ENCODE data around the gene GNPTG.
"Not testable (repeated sequence)": the region's sequence is repeated elsewhere in the genome, so short reads cannot be mapped to it uniquely, and the experiment has no call there.

Gene GNPTG

DNA sequence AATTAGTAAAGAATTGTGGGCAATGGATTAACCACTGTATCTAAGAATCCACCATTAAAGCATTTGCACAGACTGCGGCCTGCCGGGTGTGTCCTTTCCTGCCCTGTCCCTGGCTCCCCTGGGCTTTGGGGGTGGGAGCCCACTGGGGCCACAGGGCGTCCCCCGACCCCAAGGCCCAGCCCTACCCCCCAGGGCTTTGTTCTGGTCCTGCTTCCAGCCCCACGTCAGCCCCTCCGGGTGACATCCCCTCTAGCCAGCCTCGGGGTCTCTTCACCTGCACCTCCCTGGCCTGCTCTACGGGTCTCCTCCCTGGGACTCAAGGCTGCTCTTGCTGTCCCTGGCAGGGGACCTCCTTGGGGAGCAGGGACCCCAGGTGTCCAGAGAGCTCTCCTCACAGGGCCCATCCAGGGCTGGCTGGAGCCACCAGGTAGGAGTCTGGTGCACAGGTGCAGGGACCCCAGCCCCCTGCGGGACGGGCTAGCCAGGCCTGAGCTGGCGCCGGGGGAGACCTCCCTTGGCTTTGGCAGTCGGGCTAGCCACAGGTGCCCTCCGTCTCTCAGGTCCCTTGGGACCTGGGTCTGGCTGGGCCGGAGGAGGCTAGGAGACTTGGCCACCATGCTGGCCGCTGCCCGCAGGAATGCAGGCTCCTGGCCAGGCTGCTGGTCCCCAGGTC is 24.6 kb upstream of the GNPTG start:
- Histone ChIP-seq H3K4me3 (ENCODE audit: low read depth in 1 of 2, low read length in 2 of 2) (no peak overlapping the region), H3K9ac (ENCODE audit: low read depth in 1 of 2, low read length in 2 of 2) (no peak overlapping the region), H3K36me3 (ENCODE audit: control insufficient read depth in 1 of 2, insufficient read depth in 2 of 2, low read length in 2 of 2) (peaks cover 5 to 24% of the 10 kb centered on the region in 2 donors), H3K27me3 (ENCODE audit: control insufficient read depth in 1 of 2, insufficient read depth in 2 of 2, low read length in 2 of 2) (peaks cover 9% of the 10 kb centered on the region in 2 donors), H3K4me1 (ENCODE audit: control insufficient read depth in 1 of 2, insufficient read depth in 2 of 2, low read length in 2 of 2) (peaks cover 9 to 12% of the 10 kb centered on the region in 2 donors), H3K9me3 (ENCODE audit: control insufficient read depth in 1 of 2, low read length in 2 of 2) (peaks cover 2 to 4% of the 10 kb centered on the region in 2 donors), H3K27ac (ENCODE audit: low read depth, low read length) (no peak overlapping the region)

DNA sequence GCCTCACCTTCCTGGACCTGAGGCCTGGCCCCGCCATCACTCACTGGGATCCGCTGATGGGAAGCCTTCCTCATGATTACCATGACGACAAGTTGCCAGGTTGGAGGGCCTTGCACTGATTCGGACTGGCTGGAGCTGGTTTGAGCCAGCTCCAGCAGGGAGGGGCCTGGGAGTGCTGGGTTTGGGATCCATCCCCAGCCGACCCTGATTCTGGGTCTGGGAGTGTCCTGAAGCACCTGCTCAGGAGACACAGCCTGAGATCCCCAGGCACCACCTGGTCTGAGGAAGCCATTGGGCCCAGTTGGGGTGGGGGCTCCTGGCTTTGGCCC is 24.1 kb upstream of the GNPTG start:
- Histone ChIP-seq H3K4me1 (ENCODE audit: control insufficient read depth in 1 of 2, insufficient read depth in 2 of 2, low read length in 2 of 2) (peaks cover 10 to 17% of the 10 kb centered on the region in 2 donors), H3K36me3 (ENCODE audit: control insufficient read depth in 1 of 2, insufficient read depth in 2 of 2, low read length in 2 of 2) (peaks cover 5 to 24% of the 10 kb centered on the region in 2 donors), H3K9ac (ENCODE audit: low read depth in 1 of 2, low read length in 2 of 2) (no peak overlapping the region), H3K9me3 (ENCODE audit: control insufficient read depth in 1 of 2, low read length in 2 of 2) (peaks cover 2 to 4% of the 10 kb centered on the region in 2 donors), H3K4me3 (ENCODE audit: low read depth in 1 of 2, low read length in 2 of 2) (no peak overlapping the region), H3K27ac (ENCODE audit: low read depth, low read length) (no peak overlapping the region), H3K27me3 (ENCODE audit: control insufficient read depth in 1 of 2, insufficient read depth in 2 of 2, low read length in 2 of 2) (peaks cover 14% of the 10 kb centered on the region in 2 donors)

DNA sequence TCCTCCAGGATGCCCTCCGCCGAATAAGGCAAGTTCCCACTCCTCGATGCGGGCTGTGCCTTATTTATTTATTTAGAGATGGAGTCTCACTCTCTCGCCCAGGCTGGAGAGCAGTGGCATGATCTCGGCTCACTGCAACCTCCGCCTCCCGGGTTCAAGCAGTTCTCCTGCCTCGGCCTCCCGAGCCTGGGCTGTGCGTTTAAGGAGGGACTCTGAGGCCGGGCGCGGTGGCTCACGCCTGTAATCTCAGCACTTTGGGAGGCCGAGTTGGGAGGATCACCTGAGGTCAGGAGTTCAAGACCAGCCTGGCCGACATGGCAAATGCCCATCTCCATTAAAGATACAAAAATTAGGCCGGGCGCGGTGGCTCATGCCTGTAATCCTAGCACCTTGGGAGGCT is 23.6 kb upstream of the GNPTG start:
- H3K36me3 ChIP-seq (ENCODE audit: control insufficient read depth in 1 of 2, insufficient read depth in 2 of 2, low read length in 2 of 2), result peaks cover 5 to 22% of the 10 kb centered on the region in 2 donors
- not testable (repeated sequence) for H3K9me3 ChIP-seq (ENCODE audit: control insufficient read depth in 1 of 2, low read length in 2 of 2); H3K27ac ChIP-seq (ENCODE audit: low read depth, low read length); H3K9ac ChIP-seq (ENCODE audit: low read depth in 1 of 2, low read length in 2 of 2); H3K4me3 ChIP-seq (ENCODE audit: low read depth in 1 of 2, low read length in 2 of 2)
- peaks cover 10 to 17% of the 10 kb centered on the region in 2 donors for H3K4me1 ChIP-seq (ENCODE audit: control insufficient read depth in 1 of 2, insufficient read depth in 2 of 2, low read length in 2 of 2)
- peaks cover 16 to 20% of the 10 kb centered on the region in 2 donors for H3K27me3 ChIP-seq (ENCODE audit: control insufficient read depth in 1 of 2, insufficient read depth in 2 of 2, low read length in 2 of 2)

DNA sequence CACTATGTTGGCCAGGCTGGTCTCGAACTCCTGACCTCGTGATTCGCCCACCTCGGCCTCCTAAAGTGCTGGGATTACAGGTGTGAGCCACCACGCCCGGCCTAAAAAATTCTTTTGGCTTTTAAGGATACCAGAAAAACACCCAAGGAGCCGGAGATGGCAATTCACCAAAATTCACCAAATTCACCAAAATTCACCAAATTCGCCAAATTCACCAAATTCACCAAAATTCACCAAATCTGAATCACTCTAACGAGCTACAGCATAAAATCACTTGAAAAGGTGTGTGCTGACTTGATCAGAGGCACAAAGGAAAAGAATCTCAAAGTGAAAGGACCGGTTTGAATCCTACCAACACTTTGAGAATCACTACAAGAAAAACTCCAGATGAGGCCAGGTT is 22.8 kb upstream of the GNPTG start:
- Histone ChIP-seq H3K36me3 (ENCODE audit: control insufficient read depth in 1 of 2, insufficient read depth in 2 of 2, low read length in 2 of 2) (peaks cover 3 to 14% of the 10 kb centered on the region in 2 donors), H3K4me1 (ENCODE audit: control insufficient read depth in 1 of 2, insufficient read depth in 2 of 2, low read length in 2 of 2) (peaks cover 10 to 17% of the 10 kb centered on the region in 2 donors), H3K27me3 (ENCODE audit: control insufficient read depth in 1 of 2, insufficient read depth in 2 of 2, low read length in 2 of 2) (peaks cover 18 to 23% of the 10 kb centered on the region in 2 donors)
- H3K4me3 ChIP-seq (ENCODE audit: low read depth in 1 of 2, low read length in 2 of 2); H3K9me3 ChIP-seq (ENCODE audit: control insufficient read depth in 1 of 2, low read length in 2 of 2); H3K9ac ChIP-seq (ENCODE audit: low read depth in 1 of 2, low read length in 2 of 2); H3K27ac ChIP-seq (ENCODE audit: low read depth, low read length): not testable (repeated sequence)

DNA sequence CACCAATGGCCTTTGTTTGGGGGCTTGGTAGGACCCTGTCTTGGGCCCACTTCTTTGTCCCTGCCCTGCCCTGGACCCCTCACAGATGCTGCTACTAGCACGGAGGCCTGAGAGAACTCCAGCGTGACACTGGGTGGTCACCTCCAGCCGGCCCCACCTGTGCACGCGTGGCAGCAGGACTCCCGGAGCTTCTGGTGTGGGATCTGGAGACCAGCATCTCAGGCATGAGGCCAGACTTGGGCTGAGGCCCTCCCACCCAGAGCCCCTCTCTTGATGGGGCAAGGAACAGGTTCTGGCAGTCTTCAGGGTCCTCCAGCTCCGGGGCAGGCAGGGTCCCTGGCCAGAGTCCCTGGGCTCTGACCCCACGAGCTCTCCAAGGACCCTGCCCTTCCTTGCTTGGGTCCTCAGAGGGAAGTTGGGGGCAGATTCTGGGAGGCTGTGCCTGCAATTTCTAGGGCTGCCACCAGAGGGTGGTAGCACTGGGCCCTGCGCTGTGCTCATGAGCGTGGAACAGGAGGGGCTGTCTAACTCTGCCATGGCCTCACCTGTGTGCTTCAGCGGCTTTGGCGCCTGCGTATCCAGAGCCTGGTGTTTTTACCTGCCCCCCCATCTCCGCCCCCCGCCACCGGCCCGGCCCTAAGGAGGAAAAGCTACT is 21.3 kb upstream of the GNPTG start:
- H3K27ac ChIP-seq (ENCODE audit: low read depth, low read length), result no peak overlapping the region
- H3K9me3 ChIP-seq (ENCODE audit: control insufficient read depth in 1 of 2, low read length in 2 of 2), result peaks cover 2 to 4% of the 10 kb centered on the region in 2 donors
- no peak overlapping the region for H3K9ac ChIP-seq (ENCODE audit: low read depth in 1 of 2, low read length in 2 of 2)
- peaks cover 32 to 34% of the 10 kb centered on the region in 2 donors for H3K27me3 ChIP-seq (ENCODE audit: control insufficient read depth in 1 of 2, insufficient read depth in 2 of 2, low read length in 2 of 2)
- no peak overlapping the region for H3K4me3 ChIP-seq (ENCODE audit: low read depth in 1 of 2, low read length in 2 of 2)
- peaks cover 10 to 17% of the 10 kb centered on the region in 2 donors for H3K4me1 ChIP-seq (ENCODE audit: control insufficient read depth in 1 of 2, insufficient read depth in 2 of 2, low read length in 2 of 2)
- H3K36me3 ChIP-seq (ENCODE audit: control insufficient read depth in 1 of 2, insufficient read depth in 2 of 2, low read length in 2 of 2), result no peaks in the 10 kb centered on the region

DNA sequence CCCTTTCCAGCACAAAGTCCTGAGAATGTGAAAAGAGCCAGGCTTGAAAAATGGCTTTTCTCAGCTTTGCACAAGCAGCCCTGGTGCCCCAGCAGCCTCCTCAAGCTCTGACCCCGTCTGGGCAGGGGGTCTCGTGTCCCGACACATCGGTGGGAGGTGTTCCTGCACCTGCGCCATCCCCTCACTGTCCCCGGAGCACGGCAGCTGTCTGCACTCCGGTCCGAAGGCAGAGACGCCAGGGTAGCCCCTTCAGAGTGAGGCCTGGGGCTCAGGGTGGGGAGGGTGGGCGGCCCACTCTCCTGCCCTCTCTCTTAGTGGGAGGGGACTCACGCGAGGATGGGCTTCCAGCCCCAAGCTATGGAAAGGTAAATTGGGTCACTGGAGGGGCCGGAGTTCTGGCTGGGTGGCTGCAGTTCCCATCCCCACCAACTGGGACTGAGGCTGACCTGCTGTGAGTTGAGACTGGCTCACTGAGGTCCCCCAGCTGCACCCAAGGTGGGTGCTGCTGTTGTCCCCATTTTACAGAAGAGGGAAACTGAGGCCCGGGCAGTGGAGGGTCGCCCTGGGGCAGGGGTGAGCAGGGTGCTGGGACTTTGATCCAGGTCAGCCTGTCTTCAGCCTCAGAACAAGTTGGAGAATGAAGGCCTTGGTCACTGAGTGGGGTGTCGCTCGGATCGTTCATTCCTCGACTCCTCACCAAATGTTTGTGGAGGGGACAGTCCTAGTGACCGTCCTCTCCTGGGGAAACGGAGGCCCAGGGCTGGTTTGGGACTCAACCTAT is 20.6 kb upstream of the GNPTG start:
- peaks cover 10 to 17% of the 10 kb centered on the region in 2 donors for H3K4me1 ChIP-seq (ENCODE audit: control insufficient read depth in 1 of 2, insufficient read depth in 2 of 2, low read length in 2 of 2)
- peak overlapping the region; percentile 44 to 58 for H3K4me3 ChIP-seq (ENCODE audit: low read depth in 1 of 2, low read length in 2 of 2)
- peak overlapping the region; percentile 21 to 32 for H3K9ac ChIP-seq (ENCODE audit: low read depth in 1 of 2, low read length in 2 of 2)
- H3K27ac ChIP-seq (ENCODE audit: low read depth, low read length), result peak overlapping the region; percentile 32
- H3K9me3 ChIP-seq (ENCODE audit: control insufficient read depth in 1 of 2, low read length in 2 of 2), result peaks cover 2 to 4% of the 10 kb centered on the region in 2 donors
- H3K27me3 ChIP-seq (ENCODE audit: control insufficient read depth in 1 of 2, insufficient read depth in 2 of 2, low read length in 2 of 2), result peaks cover 39 to 41% of the 10 kb centered on the region in 2 donors
- no peaks in the 10 kb centered on the region for H3K36me3 ChIP-seq (ENCODE audit: control insufficient read depth in 1 of 2, insufficient read depth in 2 of 2, low read length in 2 of 2)

DNA sequence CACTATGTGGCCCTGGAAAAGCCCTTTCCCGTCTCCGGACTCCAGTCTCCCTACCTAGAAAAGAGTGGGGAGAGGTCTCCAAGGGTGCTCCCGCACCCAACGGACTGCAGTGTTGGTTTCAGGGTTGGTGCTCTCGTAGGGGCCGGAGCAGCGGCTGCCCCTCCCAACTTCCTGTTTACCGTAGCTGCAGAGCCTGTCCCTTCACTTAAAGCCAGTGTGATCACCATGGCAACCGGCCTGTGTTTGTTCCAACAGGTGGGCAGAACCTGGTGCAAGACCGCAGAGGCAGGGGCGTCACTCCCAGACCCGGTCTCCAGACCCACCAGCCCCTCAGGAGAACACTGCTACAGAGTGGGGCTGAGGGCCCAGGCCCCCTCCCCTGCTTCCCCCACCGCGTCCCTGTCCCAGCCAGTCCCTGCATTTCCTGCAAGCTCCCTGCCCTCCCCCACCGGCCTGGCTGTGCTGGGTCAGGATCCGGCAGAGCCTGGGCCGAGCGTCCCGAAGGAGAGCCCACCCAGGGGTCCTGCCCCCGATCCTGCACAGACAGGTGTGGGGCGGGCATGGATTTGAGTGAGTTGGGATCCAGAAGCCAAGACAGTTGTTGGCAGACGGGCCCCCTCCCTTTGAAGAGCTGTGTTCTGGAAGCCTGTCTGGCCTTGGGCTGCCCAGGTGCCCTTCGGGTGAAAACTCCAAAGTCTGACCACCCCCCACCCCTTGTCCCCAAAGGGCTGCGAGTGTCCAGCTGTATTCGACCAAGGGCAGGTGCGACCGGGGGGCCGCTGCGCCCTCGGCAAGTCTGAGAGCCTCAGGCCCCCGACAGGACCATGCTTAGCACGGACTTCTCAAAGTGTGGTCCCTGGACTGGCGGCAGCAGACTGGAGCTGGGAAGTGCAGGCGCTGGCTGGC is 19.8 kb upstream of the GNPTG start:
- peaks cover 10 to 17% of the 10 kb centered on the region in 2 donors for H3K4me1 ChIP-seq (ENCODE audit: control insufficient read depth in 1 of 2, insufficient read depth in 2 of 2, low read length in 2 of 2)
- peak overlapping the region; percentile 21 to 32 for H3K9ac ChIP-seq (ENCODE audit: low read depth in 1 of 2, low read length in 2 of 2)
- H3K4me3 ChIP-seq (ENCODE audit: low read depth in 1 of 2, low read length in 2 of 2), result peak overlapping the region; percentile 44 to 58
- peaks cover 45 to 47% of the 10 kb centered on the region in 2 donors for H3K27me3 ChIP-seq (ENCODE audit: control insufficient read depth in 1 of 2, insufficient read depth in 2 of 2, low read length in 2 of 2)
- H3K27ac ChIP-seq (ENCODE audit: low read depth, low read length), result peak overlapping the region; percentile 32
- H3K9me3 ChIP-seq (ENCODE audit: control insufficient read depth in 1 of 2, low read length in 2 of 2), result peaks cover 2 to 4% of the 10 kb centered on the region in 2 donors
- H3K36me3 ChIP-seq (ENCODE audit: control insufficient read depth in 1 of 2, insufficient read depth in 2 of 2, low read length in 2 of 2), result no peaks in the 10 kb centered on the region

DNA sequence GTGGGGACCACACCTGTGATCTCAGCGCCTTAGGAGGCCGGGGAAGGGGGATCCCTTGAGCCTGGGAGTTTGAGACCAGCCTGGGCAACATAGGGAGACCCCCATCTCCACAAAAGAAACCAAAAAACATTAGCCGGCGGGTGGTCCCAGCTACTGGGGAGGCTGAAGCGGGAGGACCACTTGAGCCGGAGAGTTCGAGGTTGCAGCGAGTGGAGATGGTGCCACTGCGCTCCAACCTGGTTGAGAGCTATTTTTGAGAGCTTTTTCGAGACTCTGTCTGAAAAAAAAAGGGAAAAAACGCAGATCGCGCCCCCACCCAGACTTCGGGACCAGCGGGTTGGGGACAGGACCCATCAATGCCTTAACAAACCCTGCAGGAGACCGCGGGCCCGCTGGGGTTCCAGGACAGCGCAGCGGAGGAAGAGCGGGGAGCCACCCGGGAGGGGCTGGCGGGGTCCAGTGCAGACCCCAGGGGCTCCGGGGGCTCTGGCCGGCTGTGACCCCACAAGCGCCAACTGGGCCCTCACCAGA is 19.0 kb upstream of the GNPTG start:
- H3K36me3 ChIP-seq (ENCODE audit: control insufficient read depth in 1 of 2, insufficient read depth in 2 of 2, low read length in 2 of 2), result no peaks in the 10 kb centered on the region
- peaks cover 45 to 47% of the 10 kb centered on the region in 2 donors for H3K27me3 ChIP-seq (ENCODE audit: control insufficient read depth in 1 of 2, insufficient read depth in 2 of 2, low read length in 2 of 2)
- H3K4me3 ChIP-seq (ENCODE audit: low read depth in 1 of 2, low read length in 2 of 2), result peak overlapping the region in 1 of 2 donors; percentile 58
- H3K27ac ChIP-seq (ENCODE audit: low read depth, low read length), result no peak overlapping the region
- H3K4me1 ChIP-seq (ENCODE audit: control insufficient read depth in 1 of 2, insufficient read depth in 2 of 2, low read length in 2 of 2), result peaks cover 10 to 17% of the 10 kb centered on the region in 2 donors
- peak overlapping the region in 1 of 2 donors; percentile 21 for H3K9ac ChIP-seq (ENCODE audit: low read depth in 1 of 2, low read length in 2 of 2)
- peaks cover 2 to 4% of the 10 kb centered on the region in 2 donors for H3K9me3 ChIP-seq (ENCODE audit: control insufficient read depth in 1 of 2, low read length in 2 of 2)

DNA sequence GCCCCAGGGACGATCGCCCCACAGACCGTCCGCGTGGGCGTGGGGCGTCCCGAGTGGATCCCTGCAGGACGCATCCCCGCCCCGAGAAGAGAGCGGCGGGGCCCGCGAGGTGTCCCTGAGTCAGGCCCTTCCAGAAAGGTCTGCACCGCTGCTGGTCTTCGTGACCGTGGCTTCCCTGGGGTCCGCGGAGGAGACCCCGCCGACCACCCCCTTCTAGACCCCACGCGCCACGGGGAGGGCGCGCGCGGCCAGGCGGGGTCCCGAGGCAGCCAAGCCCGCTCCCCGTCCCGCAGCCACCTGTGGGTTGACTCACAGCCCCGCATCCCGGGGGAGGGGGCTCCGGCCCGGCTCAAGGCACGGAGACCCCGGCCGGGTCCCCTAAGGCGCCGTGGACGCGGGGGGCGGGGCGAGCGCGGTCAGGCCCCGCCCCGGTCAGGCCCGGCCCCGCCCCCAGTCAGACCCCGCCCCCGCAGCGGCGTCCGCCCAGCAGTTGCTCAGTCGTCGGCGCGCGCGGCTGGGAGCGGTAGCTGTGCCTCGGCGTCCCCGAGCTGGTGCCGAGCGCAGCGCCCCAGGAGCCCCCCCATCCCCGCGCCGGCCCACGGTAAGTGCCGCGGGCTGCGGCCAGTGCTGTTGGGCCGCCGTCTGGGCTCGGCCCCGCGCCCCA is 18.4 kb upstream of the GNPTG start, which contains the start of gene BAIAP3:
Gene BAIAP3, plus strand, starts transcription at position 497 of the 664 bp plus-strand sequence. CDS start 4,905 bp downstream, outside the sequence.
- Histone ChIP-seq H3K9ac (ENCODE audit: low read depth in 1 of 2, low read length in 2 of 2) (no peak within 1 kb of the TSS), H3K36me3 (ENCODE audit: control insufficient read depth in 1 of 2, insufficient read depth in 2 of 2, low read length in 2 of 2) (no peaks in the 10 kb centered on the region), H3K4me3 (ENCODE audit: low read depth in 1 of 2, low read length in 2 of 2) (peak within 1 kb of the TSS in 1 of 2 donors; percentile 58), H3K4me1 (ENCODE audit: control insufficient read depth in 1 of 2, insufficient read depth in 2 of 2, low read length in 2 of 2) (peaks cover 10 to 17% of the 10 kb centered on the region in 2 donors), H3K27me3 (ENCODE audit: control insufficient read depth in 1 of 2, insufficient read depth in 2 of 2, low read length in 2 of 2) (peaks cover 45 to 47% of the 10 kb centered on the region in 2 donors), H3K27ac (ENCODE audit: low read depth, low read length) (no peak within 1 kb of the TSS), H3K9me3 (ENCODE audit: control insufficient read depth in 1 of 2, low read length in 2 of 2) (peaks cover 2 to 4% of the 10 kb centered on the region in 2 donors)

All from duodenal mucosa (tissue), 2 donors.